ENCODE results near the gene ASAP2. TPM values are rescaled to one million over a fixed set of nuclear protein-coding genes. Genes with fewer than 3 reads are reported as not detected.

The ASAP2 gene
- total RNA-seq, 1 experiment from 2014 or later, result 12.6 TPM

GRCh38 chr2:9354318-9354717, 147.7 kb downstream of the ASAP2 start:
- no peak overlapping the region for H3K56ac ChIP-seq (ENCODE audit: insufficient read length, low read depth, low read length)
- no peak overlapping the region for H2AFZ ChIP-seq (ENCODE audit: low read length)
- WGBS (ENCODE audit: extremely low coverage, insufficient read length, low lambda C conversion rate), result no CpG with 5 or more reads among the region's 12 CpGs
- no peaks in the 10 kb centered on the region for H3K27me3 ChIP-seq (ENCODE audit: insufficient read depth, low read length)
- no peak overlapping the region for H3T11ph ChIP-seq (ENCODE audit: low read length)
- H4K20me1 ChIP-seq (ENCODE audit: control insufficient read depth, insufficient read depth, insufficient read length), result no peaks in the 10 kb centered on the region
- H2BK5ac ChIP-seq (ENCODE audit: insufficient read length, low read length), result no peak overlapping the region
- H3K27me3 Mint-ChIP-seq (ENCODE audit: low read depth), result no peaks in the 10 kb centered on the region
- H3K27ac Mint-ChIP-seq, result no peak overlapping the region; a peak in 2 of 7 replicates
- H2AK5ac ChIP-seq (ENCODE audit: insufficient read length, low read length), result no peak overlapping the region
- H2BK120ac ChIP-seq (ENCODE audit: low read depth, low read length, poor library complexity, severe bottlenecking), result no peak overlapping the region
- no peak overlapping the region for H3K9ac ChIP-seq (ENCODE audit: extremely low read depth, insufficient read length, low read length)
- H3K79me1 ChIP-seq (ENCODE audit: insufficient read depth, low read depth, low read length, poor library complexity, severe bottlenecking), result no peaks in the 10 kb centered on the region
- no peak overlapping the region for H2BK12ac ChIP-seq (ENCODE audit: insufficient read length, low read depth, low read length)
- H3K27ac ChIP-seq (ENCODE audit: insufficient read length, low read depth, low read length), result no peak overlapping the region
- no peak for DNase-seq
- no peaks in the 10 kb centered on the region for H3K9me3 Mint-ChIP-seq
- no peaks in the 10 kb centered on the region for H3K23me2 ChIP-seq (ENCODE audit: insufficient read length, low read depth, low read length, poor library complexity, severe bottlenecking)
- H3K23ac ChIP-seq (ENCODE audit: insufficient read length, low read depth, low read length), result no peak overlapping the region
- H3K36me3 Mint-ChIP-seq (ENCODE audit: insufficient read depth in 1 of 3, low read depth in 3 of 3), result peaks cover 16 to 57% (median 40%) of the 10 kb centered on the region in 3 experiments; a peak in 5 of 7 replicates
- no peaks in the 10 kb centered on the region for H3K79me2 ChIP-seq (ENCODE audit: insufficient read depth, low read length)
- H3K4me3 Mint-ChIP-seq, result no peak overlapping the region
- H3K4ac ChIP-seq (ENCODE audit: low read depth, low read length), result no peak overlapping the region
- no peak overlapping the region for H2BK15ac ChIP-seq (ENCODE audit: low read depth, low read length)
- H4K91ac ChIP-seq (ENCODE audit: insufficient read length, low read depth, low read length), result no peak overlapping the region
- H4K5ac ChIP-seq (ENCODE audit: insufficient read length, low read depth, low read length), result no peak overlapping the region
- H3K18ac ChIP-seq (ENCODE audit: insufficient read length, low read depth, low read length), result no peak overlapping the region
- no peak overlapping the region for H2BK20ac ChIP-seq (ENCODE audit: low read depth, low read length, poor library complexity, severe bottlenecking)
- peaks cover 21 to 24% of the 10 kb centered on the region in 2 experiments for H3K4me1 Mint-ChIP-seq
- H3K14ac ChIP-seq (ENCODE audit: insufficient read depth, low read length), result no peak overlapping the region
- no peak for TF ChIP-seq CTCF (conservative IDR thresholded peaks at IDR 0.05)
- H3K9me3 ChIP-seq (ENCODE audit: control insufficient read depth, low read depth, low read length), result no peaks in the 10 kb centered on the region
- H3K4me2 ChIP-seq (ENCODE audit: insufficient read depth, insufficient read length, low read length), result no peak overlapping the region
- peaks cover 4% of the 10 kb centered on the region; the same call in 1 of the 2 replicates for H3K4me1 ChIP-seq (ENCODE audit: insufficient read depth, low read length)
- no peak overlapping the region for H4K8ac ChIP-seq (replicated peaks; ENCODE audit: insufficient read length, low read depth, low read length)

All from H9 (cell line).